NOMO-1 (cell line): ENCODE data around the gene LIMCH1.

ENCODE experiments used
- DNase-seq, 2 experiments: peaks; one replicate each; lab custom pipeline; 2025; ENCODE audit not compliant: unreplicated experiment in 2 of 2; lab: John Stamatoyannopoulos, UW

LIMCH1 gene

GRCh38 chr4:41748571-41749475 lies 210.9 kb downstream of the LIMCH1 start, which contains the start of gene PHOX2B:
TSS of gene PHOX2B (minus strand) at chr4:41748725. CDS start at chr4:41748610, 115 bp downstream.
- DNase-seq: no peak

- no peak for DNase-seq
Measured at GRCh38 chr4:41749631-41750039, 211.7 kb downstream of the LIMCH1 start.
